Middle frontal gyrus (tissue), 1 donor: ENCODE results near the gene ARPC1B.

ENCODE experiments used
- DNase-seq: peaks from one replicate; pipeline ENCODE4 v3.0.0-alpha.2; 2015; ENCODE audit warnings: low spot score; ENCODE audit errors: extremely low spot score

The ARPC1B gene

DNA sequence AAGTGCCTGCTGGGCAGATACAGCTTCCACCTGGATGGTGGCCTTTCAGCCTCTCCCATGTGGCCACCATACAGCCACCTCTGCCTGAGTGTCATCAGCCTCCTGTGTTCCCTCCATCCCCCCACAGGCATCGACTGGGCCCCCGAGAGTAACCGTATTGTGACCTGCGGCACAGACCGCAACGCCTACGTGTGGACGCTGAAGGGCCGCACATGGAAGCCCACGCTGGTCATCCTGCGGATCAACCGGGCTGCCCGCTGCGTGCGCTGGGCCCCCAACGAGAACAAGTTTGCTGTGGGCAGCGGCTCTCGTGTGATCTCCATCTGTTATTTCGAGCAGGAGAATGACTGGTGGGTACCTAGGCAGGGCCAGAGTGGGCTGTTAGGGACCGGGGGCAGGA lies 13.4 kb downstream of the ARPC1B start:
- no peak for DNase-seq

DNA sequence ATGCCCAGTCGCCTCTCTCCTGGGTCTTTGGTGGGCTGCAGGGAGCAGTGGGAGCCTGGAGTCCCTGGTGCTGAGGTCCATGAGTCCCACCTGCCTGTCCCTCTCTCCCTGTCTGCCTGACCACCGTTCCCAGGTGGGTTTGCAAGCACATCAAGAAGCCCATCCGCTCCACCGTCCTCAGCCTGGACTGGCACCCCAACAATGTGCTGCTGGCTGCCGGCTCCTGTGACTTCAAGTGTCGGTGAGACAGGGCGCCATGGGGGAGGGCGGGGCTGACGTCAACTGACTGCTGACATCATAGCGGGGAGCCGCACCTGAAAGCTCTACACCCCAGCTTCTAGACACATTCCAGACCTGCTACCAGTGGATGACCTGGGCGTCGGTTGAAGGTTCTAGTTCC lies 15.2 kb downstream of the ARPC1B start:
- no peak for DNase-seq

DNA sequence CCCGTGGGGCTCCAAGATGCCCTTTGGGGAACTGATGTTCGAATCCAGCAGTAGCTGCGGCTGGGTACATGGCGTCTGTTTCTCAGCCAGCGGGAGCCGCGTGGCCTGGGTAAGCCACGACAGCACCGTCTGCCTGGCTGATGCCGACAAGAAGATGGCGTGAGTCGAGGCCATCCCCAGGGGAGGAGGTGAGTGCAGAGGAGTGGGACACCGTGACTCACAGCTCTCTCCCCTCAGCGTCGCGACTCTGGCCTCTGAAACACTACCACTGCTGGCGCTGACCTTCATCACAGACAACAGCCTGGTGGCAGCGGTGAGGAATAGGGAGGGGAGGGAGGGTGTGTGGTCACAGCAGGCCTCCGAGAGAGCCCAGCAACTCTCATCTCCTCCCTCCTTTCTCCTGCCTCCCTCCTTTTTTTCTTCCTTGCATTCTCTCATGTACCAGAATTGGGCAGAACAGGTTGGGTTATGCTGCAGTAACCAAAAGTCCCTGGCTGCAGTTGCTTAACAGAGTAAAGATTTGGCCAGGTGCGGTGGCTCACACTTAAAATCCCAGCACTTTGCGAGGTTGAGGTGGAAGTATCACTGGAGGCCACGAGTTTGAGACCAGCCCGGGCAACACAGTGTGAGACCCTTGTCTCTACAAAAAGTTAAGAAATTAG lies 16.5 kb downstream of the ARPC1B start:
- no peak for DNase-seq

DNA sequence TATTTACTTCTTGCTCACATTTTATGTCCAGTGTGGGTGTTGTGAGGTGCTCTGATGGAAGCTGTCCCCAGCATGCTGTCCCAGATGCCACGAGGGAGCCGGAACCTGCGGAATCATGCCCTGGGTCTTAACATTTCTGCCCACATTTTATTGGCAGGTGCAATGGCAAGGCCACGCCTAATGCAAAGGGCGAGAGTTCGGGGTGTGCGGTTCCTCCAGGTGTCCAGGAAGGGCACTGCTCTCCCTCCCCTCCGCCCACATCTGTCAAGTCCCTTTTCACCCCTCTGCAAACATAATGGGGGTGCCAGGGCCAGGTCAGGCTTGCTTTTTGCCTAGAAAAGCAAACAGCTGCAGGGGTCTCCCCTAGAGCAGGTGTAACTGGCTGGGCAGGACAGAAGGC lies 17.5 kb downstream of the ARPC1B start:
- no peak for DNase-seq

DNA sequence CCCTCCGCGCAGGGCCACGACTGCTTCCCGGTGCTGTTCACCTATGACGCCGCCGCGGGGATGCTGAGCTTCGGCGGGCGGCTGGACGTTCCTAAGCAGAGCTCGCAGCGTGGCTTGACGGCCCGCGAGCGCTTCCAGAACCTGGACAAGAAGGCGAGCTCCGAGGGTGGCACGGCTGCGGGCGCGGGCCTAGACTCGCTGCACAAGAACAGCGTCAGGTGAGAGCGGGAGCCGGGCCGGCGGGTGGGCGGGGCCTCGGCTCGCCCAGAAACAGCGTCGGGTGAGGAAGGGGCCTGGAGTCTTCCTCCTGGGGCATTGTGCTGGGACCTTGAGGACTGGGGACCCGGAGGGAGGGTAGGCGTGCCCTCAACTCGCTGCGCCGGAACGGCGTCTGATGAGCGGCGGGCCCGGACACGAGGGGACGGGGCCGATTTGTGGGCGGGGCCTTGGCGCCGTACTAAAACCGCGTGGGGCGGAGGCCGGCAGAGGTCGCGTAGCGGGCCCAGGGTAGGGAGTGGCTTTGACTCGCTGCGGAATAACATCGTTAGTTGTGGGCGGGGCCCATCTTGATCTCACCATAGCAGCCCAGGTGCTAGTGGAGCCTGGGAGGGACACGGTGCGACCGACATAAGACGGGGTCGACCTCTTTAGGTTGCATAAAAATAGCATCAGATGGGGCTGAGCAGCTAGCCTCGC lies 18.3 kb downstream of the ARPC1B start:
- DNase-seq: no peak

DNA sequence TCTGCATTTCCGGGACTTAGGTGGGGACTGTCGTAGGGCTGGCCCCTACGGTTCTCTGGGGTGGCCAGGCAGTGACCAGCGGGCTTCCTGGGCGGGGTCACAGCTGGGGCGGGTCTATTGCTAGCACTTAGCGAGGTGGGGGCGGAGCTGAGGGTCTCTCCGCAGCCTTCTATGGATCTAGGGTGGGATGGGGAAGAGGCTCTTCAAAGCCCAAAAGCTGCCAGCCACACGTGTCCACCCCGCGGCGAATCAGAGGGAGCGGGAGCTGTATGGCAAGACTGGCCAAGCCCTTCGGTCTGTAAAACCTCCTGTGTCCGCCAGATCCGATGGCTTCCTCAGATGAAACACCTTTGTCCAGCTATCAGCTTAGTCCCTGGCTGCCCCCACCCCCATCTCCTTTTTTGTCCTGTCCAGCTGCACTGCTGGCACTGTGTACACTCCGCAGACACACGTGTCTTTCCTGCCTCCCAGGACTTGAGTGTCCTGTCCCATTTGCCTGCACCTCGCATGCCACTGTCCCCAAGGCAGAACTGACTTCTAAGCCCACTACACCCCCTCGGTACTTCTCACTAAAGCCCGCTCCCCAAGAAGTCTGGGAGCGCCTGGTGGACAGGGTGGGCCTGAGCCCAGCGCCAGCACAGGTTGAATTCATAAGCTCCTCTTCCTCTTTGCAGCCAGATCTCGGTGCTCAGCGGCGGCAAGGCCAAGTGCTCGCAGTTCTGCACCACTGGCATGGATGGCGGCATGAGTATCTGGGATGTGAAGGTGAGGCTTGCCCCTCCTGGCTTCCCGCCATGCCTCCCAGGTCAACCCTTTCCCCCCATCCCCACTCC lies 19.0 kb downstream of the ARPC1B start:
- DNase-seq: no peak

DNA sequence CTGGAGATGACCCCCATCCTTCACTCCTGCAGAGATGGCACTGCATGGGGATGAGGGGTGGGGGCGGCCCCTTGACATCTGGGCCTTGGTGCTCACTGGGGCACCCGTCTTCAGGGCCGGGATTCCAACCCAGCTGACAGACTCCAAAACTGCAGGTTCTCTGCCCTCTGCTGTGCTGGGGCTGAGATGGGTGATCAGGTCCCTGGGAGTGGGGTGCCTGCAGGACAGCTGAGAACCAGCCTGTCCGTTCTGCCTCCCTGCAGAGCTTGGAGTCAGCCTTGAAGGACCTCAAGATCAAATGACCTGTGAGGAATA lies 19.6 kb downstream of the ARPC1B start:
- no peak for DNase-seq

DNA sequence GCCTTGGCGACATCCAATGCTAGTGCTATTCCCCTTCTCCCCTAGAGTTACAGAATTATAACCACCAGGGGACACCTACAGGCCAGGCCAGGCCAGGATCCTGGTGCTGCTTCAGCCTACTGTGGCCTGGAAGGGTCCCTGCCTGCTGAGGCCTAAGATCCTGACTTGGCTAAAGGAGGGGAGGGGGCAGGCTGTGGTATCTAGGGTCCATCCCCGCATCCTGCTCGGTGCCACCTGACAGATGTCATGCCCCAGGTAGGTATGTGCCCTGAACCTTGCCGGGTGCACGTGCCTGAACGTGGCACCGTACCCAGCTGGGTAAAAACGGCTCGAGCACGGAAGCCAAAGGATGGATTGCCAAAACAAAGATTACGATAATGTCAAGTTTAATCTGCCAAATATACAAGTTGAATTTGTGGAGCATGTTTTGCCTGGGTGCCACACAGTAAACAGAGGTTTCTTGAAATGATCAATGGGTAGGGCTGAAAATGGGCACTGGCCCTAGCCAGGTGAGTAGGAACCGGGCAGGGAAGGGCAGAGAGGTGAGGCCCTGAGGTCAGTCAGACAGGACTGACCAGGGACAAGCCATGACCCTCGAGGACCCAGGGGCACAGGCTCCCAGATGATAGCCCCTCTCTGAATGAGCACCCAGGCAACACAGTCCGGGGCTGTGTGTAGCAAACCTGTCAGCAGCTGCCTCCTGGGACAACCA lies 21.2 kb downstream of the ARPC1B start:
- DNase-seq: no peak

DNA sequence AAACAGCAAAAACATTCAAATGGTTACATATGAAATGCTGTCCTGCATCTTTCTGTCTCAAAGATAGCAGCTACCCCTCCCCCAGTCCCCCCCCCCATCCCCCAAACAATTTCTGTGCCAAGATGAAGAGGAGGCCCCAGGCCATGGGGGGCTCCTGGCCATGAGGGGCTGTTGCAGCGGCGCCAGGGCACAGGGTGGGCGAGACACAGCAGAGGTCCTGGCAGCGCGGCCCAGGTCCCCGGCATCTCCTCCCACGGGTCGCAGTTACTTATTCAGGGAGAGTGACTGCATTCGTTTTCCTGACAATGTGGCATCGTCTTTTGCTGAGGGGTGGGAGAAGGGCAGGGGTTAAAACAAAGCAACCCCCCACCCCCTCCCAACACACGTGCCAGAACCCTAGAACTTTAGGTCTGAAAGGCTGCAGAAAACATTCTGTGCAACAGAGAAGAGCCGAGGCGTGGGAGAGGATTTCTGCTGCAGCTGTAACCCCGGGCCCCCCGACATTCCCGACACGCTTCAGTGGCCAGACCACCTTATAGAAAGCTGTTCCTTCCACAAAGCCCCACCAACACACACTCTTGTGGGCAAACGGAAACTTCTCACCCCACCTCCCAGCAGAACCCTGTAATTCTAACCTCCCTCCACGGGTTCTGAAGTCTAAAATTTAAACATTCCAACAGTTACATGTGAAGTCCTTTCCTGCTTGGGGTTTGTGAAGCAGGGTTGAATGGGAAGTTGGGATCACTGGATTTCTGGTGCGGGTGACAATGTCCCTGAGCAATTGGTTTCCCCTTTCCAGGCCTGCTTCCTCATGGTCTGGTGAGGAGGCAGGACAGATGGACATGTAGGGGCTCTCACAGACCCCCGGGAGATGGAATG lies 22.1 kb downstream of the ARPC1B start:
- no peak for DNase-seq

DNA sequence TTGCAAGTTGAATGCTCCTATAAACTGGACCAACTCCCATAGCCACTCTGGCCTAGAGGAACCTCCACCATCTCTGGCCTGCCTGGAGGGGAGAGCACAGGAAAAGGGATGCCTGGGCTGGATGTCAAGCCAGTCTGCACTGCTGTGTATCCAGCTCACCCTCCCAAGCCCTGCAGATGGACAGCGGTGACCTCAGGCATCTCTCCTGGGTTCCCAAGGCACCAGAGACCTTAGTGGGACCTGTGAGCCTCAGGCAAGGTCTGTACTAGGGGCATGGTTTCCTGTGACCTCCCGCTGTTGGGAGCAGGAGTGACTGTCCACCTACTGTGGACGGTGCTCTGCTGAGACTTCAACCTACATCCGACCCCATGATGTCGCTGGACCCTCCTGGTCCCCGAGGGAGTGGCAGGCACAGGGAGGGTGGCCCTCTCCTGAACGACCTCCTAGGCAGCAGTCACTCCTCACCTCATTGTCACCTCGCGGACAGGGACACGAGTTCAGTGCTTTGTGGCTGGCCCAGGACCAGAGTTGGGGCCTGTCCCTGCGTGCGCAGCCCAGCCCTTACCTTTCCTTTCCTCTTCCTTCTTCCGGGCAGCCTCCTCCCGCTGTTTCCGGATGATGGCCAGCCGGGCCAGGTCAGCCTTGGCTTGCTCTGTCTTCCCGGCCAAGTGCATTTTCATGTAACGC lies 22.9 kb downstream of the ARPC1B start:
- no peak for DNase-seq

DNA sequence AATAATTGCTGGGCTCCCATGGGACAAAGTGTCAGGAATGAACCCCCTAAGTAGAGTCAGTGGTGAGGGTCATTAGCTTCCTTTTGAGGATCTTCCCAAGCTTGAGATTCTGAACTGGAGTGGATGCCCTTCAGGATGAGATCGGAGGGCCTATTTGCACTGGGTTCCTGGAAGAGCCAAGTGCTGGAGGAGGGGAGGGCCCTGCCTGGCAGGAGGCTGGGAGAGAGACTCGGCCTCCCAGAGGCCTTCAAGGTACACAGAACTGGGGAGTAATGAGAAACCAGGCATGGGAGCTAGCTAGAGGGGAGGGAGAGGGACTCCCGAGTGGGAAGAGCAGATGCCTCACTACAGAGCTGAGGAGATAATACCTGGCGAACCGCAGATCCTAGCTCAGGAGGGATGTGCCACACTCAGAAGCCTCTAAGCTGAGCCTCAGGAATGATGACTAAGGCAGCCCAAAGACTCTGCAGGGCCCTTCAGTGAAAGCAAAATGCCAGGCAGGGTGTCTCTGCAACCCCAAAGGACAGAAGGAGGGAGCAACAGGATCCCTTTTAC lies 24.4 kb downstream of the ARPC1B start:
- DNase-seq: no peak

DNA sequence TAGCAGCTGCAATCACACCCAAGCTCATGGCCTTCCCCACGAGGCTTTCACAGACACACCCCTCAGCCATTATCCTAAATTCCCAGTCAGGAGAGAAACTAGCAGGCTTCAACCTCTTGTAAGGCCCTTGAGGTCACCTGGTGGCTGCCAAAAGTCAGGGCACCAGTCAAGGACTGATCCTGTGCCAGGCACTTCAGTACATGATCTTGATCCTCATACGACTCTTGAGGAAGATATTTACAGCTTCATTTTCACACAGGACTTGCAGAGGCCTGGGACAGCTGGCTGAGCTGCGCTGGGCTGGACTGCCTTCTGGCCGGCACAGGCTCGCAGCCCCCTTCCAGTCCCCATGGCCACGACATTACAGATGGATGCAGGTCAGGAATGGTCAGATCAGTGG lies 25.1 kb downstream of the ARPC1B start:
- DNase-seq: no peak

DNA sequence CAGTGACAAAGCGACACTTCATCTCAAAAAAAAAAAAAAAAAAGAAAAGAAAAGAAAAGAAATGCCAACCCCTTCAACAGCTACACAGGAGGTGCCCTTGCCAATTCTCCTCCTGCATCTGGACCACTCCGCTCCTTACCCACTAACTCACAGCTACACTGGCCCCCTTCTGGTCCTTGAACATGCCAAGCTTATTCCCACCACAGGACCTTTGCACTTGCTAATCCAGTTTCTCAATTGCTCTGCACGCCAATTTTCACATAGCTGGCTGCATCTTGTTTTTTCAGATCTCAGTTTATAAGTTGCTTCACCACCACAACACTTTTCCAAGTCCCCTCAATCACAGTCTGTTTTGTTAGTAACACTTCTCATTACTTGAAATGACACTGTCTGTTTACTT lies 28.3 kb downstream of the ARPC1B start:
- DNase-seq: no peak

DNA sequence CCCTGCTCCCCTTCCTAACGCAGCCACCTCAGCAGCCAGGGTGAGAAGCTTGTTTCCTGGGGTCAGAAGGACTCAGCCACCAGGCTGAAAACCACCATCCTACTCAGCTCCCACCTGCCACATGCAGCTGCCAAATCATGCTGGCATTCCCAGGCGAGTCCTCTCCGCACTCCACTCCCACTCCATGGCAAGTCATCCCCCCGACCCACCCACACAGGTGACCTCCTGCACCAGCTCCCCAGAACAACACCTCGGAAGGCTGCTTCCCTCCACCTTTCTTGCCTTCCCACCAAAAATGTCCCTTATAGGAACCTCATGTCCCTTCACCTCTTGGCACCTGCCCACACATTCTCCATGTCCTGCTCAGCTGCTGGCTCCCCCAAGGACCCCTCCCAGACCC lies 29.2 kb downstream of the ARPC1B start:
- DNase-seq: no peak

DNA sequence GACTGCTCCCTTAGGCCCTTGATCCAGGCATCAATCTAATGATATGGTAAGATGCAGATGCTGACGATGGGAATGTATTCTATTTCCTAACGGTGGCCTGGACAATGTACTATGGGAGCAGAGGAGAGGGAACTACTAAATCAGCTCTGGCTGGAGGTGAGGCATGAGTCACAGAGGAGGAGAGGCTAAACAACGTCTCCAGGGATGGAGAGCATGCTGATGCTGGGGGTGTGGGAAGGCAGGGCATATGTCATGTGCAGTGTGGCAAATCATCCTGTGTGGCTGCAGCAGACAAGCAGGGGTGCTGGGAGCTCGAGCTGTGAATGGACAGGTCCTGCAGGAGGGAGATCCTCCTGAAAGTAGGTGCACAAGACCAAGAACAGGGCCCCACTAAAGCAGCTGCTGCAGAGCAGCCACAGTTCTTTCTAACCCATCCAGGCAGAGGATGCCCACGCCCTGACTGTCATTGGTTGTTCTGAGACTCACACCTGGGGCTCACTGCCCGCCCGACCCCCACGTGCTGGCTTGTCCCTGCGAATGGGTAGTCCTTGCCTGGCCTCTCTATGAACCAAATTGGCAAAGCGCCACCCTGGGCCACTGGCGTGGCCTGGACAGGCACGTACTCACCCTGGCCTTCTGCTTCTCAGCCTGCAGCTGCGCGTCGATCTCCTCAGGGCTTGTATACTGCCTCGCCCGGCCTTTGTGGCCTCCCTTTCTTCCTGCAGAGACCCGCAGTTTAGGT lies 29.9 kb downstream of the ARPC1B start:
- no peak for DNase-seq

DNA sequence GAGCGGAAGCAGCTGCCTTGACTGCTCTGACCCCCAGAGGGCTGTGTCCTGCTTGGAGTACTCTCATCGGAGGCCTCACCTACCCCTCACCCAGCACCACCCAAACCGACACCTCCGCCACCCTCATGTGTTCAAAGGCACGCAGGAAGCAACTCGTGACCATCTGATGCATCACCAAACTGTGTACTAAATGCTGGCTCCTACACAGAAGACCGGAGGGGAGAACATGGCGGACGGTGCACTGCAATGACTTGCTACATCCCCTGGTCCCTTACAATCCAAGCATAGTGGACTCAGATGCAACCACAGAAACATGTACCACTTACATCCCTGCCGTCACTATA lies 30.4 kb downstream of the ARPC1B start:
- DNase-seq: no peak

DNA sequence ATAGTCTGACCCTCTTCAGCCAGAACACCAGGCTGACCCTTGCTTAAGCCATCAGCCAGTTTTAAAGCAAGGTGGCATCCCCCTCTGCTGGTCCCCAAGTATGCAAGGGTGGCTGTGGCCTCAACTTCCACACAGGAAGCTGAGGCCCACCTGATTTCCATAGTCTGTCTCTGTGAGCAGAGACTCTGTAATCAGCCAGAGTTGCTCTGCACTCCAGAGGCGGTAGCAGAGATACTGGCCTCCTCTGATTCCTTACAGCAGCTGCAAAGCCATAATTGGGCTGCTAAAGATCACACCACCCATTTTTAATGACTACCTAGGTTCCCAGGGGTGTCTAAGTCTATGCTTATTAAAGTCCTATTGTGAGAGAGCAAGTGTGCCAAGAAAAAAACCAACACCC lies 32.0 kb downstream of the ARPC1B start:
- DNase-seq: no peak

DNA sequence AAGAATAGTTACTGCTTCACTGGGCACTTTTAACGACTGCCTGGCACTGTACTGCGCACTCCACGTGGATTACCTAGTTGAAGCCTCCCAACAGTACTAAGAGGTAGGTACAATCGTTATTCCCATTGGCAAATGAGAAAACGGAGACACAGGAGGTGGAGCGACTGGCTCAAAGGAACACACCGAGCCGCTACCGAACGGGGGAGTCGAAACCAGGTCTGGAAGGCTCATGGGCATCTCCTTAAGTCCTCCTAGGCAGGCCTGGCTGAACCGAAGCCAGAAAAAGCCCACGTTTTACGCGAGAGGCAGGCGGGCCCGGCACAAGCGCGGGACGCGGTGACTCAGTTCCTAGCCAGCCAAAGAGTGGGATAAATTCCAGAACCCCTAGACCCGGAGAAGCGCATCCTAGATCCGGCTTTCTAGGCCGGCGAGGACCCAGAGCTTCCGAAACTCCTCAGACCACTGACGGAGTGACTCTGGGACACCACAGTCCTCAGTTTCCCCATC lies 33.4 kb downstream of the ARPC1B start:
- DNase-seq: peak; percentile 21
